GM19372 (cell line): ENCODE data around the gene CAMK1.
A peak's percentile ranks its signal among the peaks of the same experiment; 100 is the strongest.

Experiments used
- ATAC-seq: cut with Tn5 transposase; IDR thresholded peaks from one replicate; pipeline ENCODE4 v1.9.1; 2021; ENCODE audit warnings: mild to moderate bottlenecking, low read depth, moderate library complexity; ENCODE audit not compliant: unreplicated experiment

Gene CAMK1

GRCh38 chr3:9745521-9745920 lies 24.2 kb downstream of the CAMK1 start:
- ATAC-seq, result no peak

GRCh38 chr3:9744162-9744561 lies 25.6 kb downstream of the CAMK1 start:
- no peak for ATAC-seq

- ATAC-seq, result no peak
These were observed 26.2 kb downstream of the CAMK1 start for GRCh38 chr3:9743548-9743947.

GRCh38 chr3:9742560-9742959 lies 27.2 kb downstream of the CAMK1 start:
- ATAC-seq, result no peak

- ATAC-seq, result no peak
These were observed 30.6 kb downstream of the CAMK1 start for GRCh38 chr3:9739181-9739580.

GRCh38 chr3:9736831-9737230 lies 32.9 kb downstream of the CAMK1 start:
- ATAC-seq, result no peak

GRCh38 chr3:9732740-9733115 lies 37.0 kb downstream of the CAMK1 start:
- ATAC-seq, result no peak

GRCh38 chr3:9732080-9732739 lies 37.5 kb downstream of the CAMK1 start:
- ATAC-seq, result no peak

GRCh38 chr3:9731206-9732079 lies 38.3 kb downstream of the CAMK1 start, which contains the start of gene BRPF1:
BRPF1 (plus strand) TSS chr3:9731735; CDS start chr3:9734141, 2,406 bp downstream.
- ATAC-seq, result peak; percentile 87

- peak; percentile 40 for ATAC-seq
These were observed 39.0 kb downstream of the CAMK1 start for GRCh38 chr3:9730657-9731205.

GRCh38 chr3:9729419-9729818 lies 40.3 kb downstream of the CAMK1 start:
- no peak for ATAC-seq

- no peak for ATAC-seq
These were observed 42.0 kb downstream of the CAMK1 start for GRCh38 chr3:9727743-9728142.

GRCh38 chr3:9727041-9727595 lies 42.6 kb downstream of the CAMK1 start:
- ATAC-seq, result peak; percentile 25

- no peak for ATAC-seq
These were observed 43.8 kb downstream of the CAMK1 start for GRCh38 chr3:9725775-9726515.

GRCh38 chr3:9721700-9722060 lies 48.1 kb downstream of the CAMK1 start:
- no peak for ATAC-seq

GRCh38 chr3:9721015-9721699 lies 48.6 kb downstream of the CAMK1 start:
- ATAC-seq, result no peak

GRCh38 chr3:9718118-9718517 lies 51.6 kb downstream of the CAMK1 start:
- ATAC-seq, result no peak

- ATAC-seq, result no peak
These were observed 52.2 kb downstream of the CAMK1 start for GRCh38 chr3:9717563-9717962.

- ATAC-seq, result no peak
These were observed 52.8 kb downstream of the CAMK1 start for GRCh38 chr3:9716801-9717555.
